ENCODE data around the gene VSTM4. TPM values are rescaled to one million over a fixed set of nuclear protein-coding genes. Genes with fewer than 3 reads are reported as not detected.
A peak's percentile ranks its signal among the peaks of the same experiment; 100 is the strongest.

VSTM4 gene
- total RNA-seq, 4 donors from 2014 or later, result 1.8 to 4.0 (median 2.6) TPM

GRCh38 chr10:49082766-49083165 lies 32.6 kb downstream of the VSTM4 start:
- DNase-seq, result no peak
- no peak for TF ChIP-seq POLR2A (IDR thresholded peaks at IDR 0.05)
- no peak for TF ChIP-seq CTCF (IDR thresholded peaks at IDR 0.05 in 4 of 5, conservative IDR thresholded peaks at IDR 0.05 in 1 of 5)
- peak overlapping the region; percentile 18 to 38 (median 32) for H3K27ac ChIP-seq
- ATAC-seq, result no peak
- intact Hi-C loops (cut with DNase I; ENCODE audit: low total_unique reads) (no loop called here), in situ Hi-C loops (cut with MboI; ENCODE audit: low sequenced_read_pairs in 4 of 4) (no loop called here)
- H3K4me3 ChIP-seq, result no peak overlapping the region
- no peaks in the 10 kb centered on the region for H3K9me3 ChIP-seq
- H3K4me1 ChIP-seq, result peaks cover 22 to 40% of the 10 kb centered on the region in 2 donors
- no peaks in the 10 kb centered on the region for H3K27me3 ChIP-seq
- no peaks in the 10 kb centered on the region for H3K36me3 ChIP-seq

GRCh38 chr10:49081547-49082275 lies 33.6 kb downstream of the VSTM4 start:
- H3K4me1 ChIP-seq, result peaks cover 22 to 40% of the 10 kb centered on the region in 2 donors
- H3K4me3 ChIP-seq, result no peak overlapping the region
- TF ChIP-seq POLR2A (IDR thresholded peaks at IDR 0.05) (no peak), CTCF (IDR thresholded peaks at IDR 0.05 in 4 of 5, conservative IDR thresholded peaks at IDR 0.05 in 1 of 5) (no peak)
- no peaks in the 10 kb centered on the region for H3K27me3 ChIP-seq
- no peaks in the 10 kb centered on the region for H3K9me3 ChIP-seq
- no peaks in the 10 kb centered on the region for H3K36me3 ChIP-seq
- in situ Hi-C loops (cut with MboI; ENCODE audit: low sequenced_read_pairs in 4 of 4), result no loop called here
- intact Hi-C loops (cut with DNase I; ENCODE audit: low total_unique reads), result no loop called here
- no peak overlapping the region for H3K27ac ChIP-seq
- no peak for ATAC-seq
- DNase-seq, result no peak

- Histone ChIP-seq H3K27ac (no peak overlapping the region), H3K4me1 (peaks cover 22 to 40% of the 10 kb centered on the region in 2 donors)
- no peak for TF ChIP-seq POLR2A (IDR thresholded peaks at IDR 0.05)
- no peak for TF ChIP-seq CTCF (IDR thresholded peaks at IDR 0.05 in 4 of 5, conservative IDR thresholded peaks at IDR 0.05 in 1 of 5)
Measured at GRCh38 chr10:49080965-49081364, 34.4 kb downstream of the VSTM4 start.

GRCh38 chr10:49080071-49080470 lies 35.3 kb downstream of the VSTM4 start:
- in situ Hi-C loops (cut with MboI; ENCODE audit: low sequenced_read_pairs in 4 of 4) (no loop called here), intact Hi-C loops (cut with DNase I; ENCODE audit: low total_unique reads) (no loop called here)
- Histone ChIP-seq H3K27me3 (no peaks in the 10 kb centered on the region), H3K36me3 (no peaks in the 10 kb centered on the region), H3K27ac (peak overlapping the region in 3 of 4 donors; percentile 14 to 33 (median 15)), H3K9me3 (no peaks in the 10 kb centered on the region), H3K4me1 (peaks cover 22 to 40% of the 10 kb centered on the region in 2 donors), H3K4me3 (no peak overlapping the region)
- ATAC-seq, result peak; percentile 85 to 92
- TF ChIP-seq POLR2A (IDR thresholded peaks at IDR 0.05) (no peak), CTCF (IDR thresholded peaks at IDR 0.05 in 4 of 5, conservative IDR thresholded peaks at IDR 0.05 in 1 of 5) (no peak)
- no peak for DNase-seq

More at GRCh38 chr10:49080965-49081364, 34.4 kb downstream of the VSTM4 start:
- Histone ChIP-seq H3K27me3 (no peaks in the 10 kb centered on the region), H3K36me3 (no peaks in the 10 kb centered on the region), H3K9me3 (no peaks in the 10 kb centered on the region), H3K4me3 (no peak overlapping the region)
- ATAC-seq (no peak), DNase-seq (no peak)
- in situ Hi-C loops (cut with MboI; ENCODE audit: low sequenced_read_pairs in 4 of 4), result no loop called here
- intact Hi-C loops (cut with DNase I; ENCODE audit: low total_unique reads), result no loop called here
